ENCODE results near the gene MYO7A. TPM values are rescaled to one million over a fixed set of nuclear protein-coding genes. Genes with fewer than 3 reads are reported as not detected.

The MYO7A gene
- total RNA-seq, 3 donors from 2014 or later: 2.3 to 9.9 (median 6.7) TPM

GRCh38 chr11:77131560-77131959 lies 3.5 kb downstream of the MYO7A start:
- ATAC-seq: no peak
- DNase-seq: peak in 1 of 3 donors; percentile 27
- Histone ChIP-seq H3K36me3 (ENCODE audit: low read depth) (no peaks in the 10 kb centered on the region), H3K4me3 (no peak overlapping the region), H3K9me3 (no peaks in the 10 kb centered on the region), H3K4me1 (ENCODE audit: low read depth) (peaks cover 18% of the 10 kb centered on the region)
- TF ChIP-seq CTCF (IDR thresholded peaks at IDR 0.05): no peak
- intact Hi-C loops (cut with DNase I, micrococcal nuclease): no loop called here

DNA sequence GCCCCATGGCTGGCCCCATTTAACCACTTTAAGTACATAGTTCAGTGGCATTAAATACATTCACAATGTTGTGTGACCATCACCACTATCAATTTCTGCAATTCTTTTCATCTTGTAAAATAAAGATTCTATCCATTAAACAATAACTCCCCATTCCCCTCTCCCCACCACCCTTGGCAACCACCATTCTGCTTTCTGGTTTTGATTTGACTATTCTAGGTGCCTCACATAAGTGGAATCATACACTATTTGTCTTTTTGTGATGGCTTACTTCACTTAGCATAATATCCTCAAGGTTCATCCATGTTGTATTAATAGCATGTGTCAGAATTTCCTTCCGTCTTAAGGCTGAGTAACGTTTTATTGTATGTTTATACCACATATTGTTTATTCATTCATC lies 7.0 kb downstream of the MYO7A start:
- Histone ChIP-seq H3K4me3 (no peak overlapping the region), H3K36me3 (ENCODE audit: low read depth) (no peaks in the 10 kb centered on the region), H3K4me1 (ENCODE audit: low read depth) (no peaks in the 10 kb centered on the region), H3K9me3 (no peaks in the 10 kb centered on the region)
- intact Hi-C loops (cut with DNase I, micrococcal nuclease): no loop called here
- no peak for ATAC-seq
- no peak for DNase-seq
- no peak for TF ChIP-seq CTCF (IDR thresholded peaks at IDR 0.05)

DNA sequence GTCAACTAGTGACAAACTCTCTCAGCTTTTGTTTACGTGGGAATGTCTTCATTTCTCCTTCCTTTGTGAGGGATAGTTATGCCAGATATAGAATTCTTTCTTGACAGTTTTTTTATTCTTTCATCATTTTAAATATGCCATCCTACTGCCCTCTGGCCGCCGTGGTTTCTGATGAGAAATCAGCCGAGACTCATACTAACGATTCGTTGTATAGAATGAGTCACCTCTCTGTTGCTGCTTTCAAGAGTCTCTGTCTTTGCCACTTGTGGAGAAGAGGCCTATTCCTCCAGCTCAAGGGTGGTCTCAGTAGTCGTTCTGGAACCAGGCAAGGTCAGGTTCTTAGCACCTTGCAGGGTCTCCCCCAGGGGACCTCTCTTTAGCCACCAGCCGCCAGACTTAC lies 8.0 kb downstream of the MYO7A start:
- Histone ChIP-seq H3K9me3 (no peaks in the 10 kb centered on the region), H3K36me3 (ENCODE audit: low read depth) (no peaks in the 10 kb centered on the region), H3K4me3 (no peak overlapping the region), H3K4me1 (ENCODE audit: low read depth) (no peaks in the 10 kb centered on the region)
- intact Hi-C loops (cut with DNase I, micrococcal nuclease): no loop called here
- DNase-seq: no peak
- ATAC-seq: no peak
- TF ChIP-seq CTCF (IDR thresholded peaks at IDR 0.05): no peak

GRCh38 chr11:77136784-77137420 lies 8.9 kb downstream of the MYO7A start:
- DNase-seq (no peak), ATAC-seq (peak; percentile 73)
- intact Hi-C loops (cut with DNase I, micrococcal nuclease): no loop called here
- H3K36me3 ChIP-seq (ENCODE audit: low read depth): no peaks in the 10 kb centered on the region
- no peaks in the 10 kb centered on the region for H3K4me1 ChIP-seq (ENCODE audit: low read depth)
- no peak overlapping the region for H3K4me3 ChIP-seq
- H3K9me3 ChIP-seq: no peaks in the 10 kb centered on the region
- no peak for TF ChIP-seq CTCF (IDR thresholded peaks at IDR 0.05)

DNA sequence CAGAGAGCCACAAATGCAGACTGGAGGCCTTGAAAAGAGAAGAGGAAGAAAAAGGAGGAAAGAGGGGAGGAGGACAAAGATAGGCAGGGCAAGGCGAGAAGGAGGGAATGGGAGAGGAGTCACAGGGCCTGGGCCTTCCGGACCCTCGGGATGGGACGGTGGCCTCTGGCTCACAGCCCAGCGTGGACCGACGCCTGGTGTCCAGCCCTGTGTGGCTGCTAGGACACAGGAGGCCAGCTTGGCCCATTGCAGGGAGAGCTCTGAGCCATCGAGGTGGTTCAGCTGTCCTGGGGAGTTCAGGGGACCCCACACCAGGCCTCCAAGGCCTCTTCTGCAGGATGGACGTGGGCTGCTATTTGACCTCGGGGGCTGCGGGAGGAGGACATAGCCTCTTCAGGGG lies 9.4 kb downstream of the MYO7A start:
- intact Hi-C loops (cut with DNase I, micrococcal nuclease): no loop called here
- Histone ChIP-seq H3K36me3 (ENCODE audit: low read depth) (no peaks in the 10 kb centered on the region), H3K4me3 (no peak overlapping the region), H3K9me3 (no peaks in the 10 kb centered on the region), H3K4me1 (ENCODE audit: low read depth) (no peaks in the 10 kb centered on the region)
- no peak for ATAC-seq
- no peak for TF ChIP-seq CTCF (IDR thresholded peaks at IDR 0.05)
- DNase-seq: no peak
